Natural killer cell treated with Interleukin-12 subunit alpha and Interleukin-12 subunit beta and Interleukin-15 and Interleukin-18, amount 100 ng/mL, for 72 hours (primary cell): ENCODE results near the gene SDE2. TPM values are rescaled to one million over a fixed set of nuclear protein-coding genes. Genes with fewer than 3 reads are reported as not detected.

Experiments used
- ATAC-seq, 2 donors: fragments of 150-1000 bp; cut with Tn5 transposase in 1 of 2; sonication (Bioruptor Pico), chemical (Tn5 transposase) in 1 of 2; 2 replicates each; pipeline ENCODE4 v1.10.0; 2021
- DNase-seq: peaks from one replicate; pipeline ENCODE4 v3.0.0; 2022; ENCODE audit warnings: low spot score
- H3K27ac Mint-ChIP-seq, 2 donors: 1 replicate in 1 of 2; 2 replicates in 1 of 2; pipeline ENCODE4 v1.8.0; 2022; ENCODE audit warnings: mixed read lengths in 2 of 2, mild to moderate bottlenecking in 1 of 2, moderate library complexity in 1 of 2
- H3K27me3 Mint-ChIP-seq, 2 donors: 1 replicate in 1 of 2; 2 replicates in 1 of 2; pipeline ENCODE4 v1.8.0; 2022; ENCODE audit warnings: mixed read lengths in 2 of 2
- H3K36me3 Mint-ChIP-seq: one replicate; pipeline ENCODE4 v1.8.0; 2022; ENCODE audit warnings: mixed read lengths
- H3K4me1 Mint-ChIP-seq, 2 donors: 1 replicate in 1 of 2; 2 replicates in 1 of 2; pipeline ENCODE4 v1.8.0; 2022; ENCODE audit warnings: low read depth in 2 of 2, mixed read lengths in 2 of 2, mild to moderate bottlenecking in 1 of 2
- H3K4me3 Mint-ChIP-seq: one replicate; pipeline ENCODE4 v1.8.0; 2022; ENCODE audit warnings: mixed read lengths
- H3K9me3 Mint-ChIP-seq: 2 replicates; pipeline ENCODE4 v1.8.0; 2022; ENCODE audit warnings: mixed read lengths
- total RNA-seq, 2 donors: library from RNA; stranded (reverse); gene quantifications; one replicate each; pipeline ENCODE4 v1.2.3, GENCODE V29; 2022

Gene SDE2
- 10 to 100 TPM; 25.5 to 30.4 TPM for total RNA-seq

GRCh38 chr1:225999227-225999911 is at the start of gene SDE2:
Gene SDE2 (minus strand): TSS chr1:225999343. CDS start chr1:225999312, 31 bp downstream.
- Mint-ChIP-seq H3K27me3 (no peaks in the 10 kb centered on the region), H3K4me1 (peaks cover 54 to 68% of the 10 kb centered on the region in 2 donors), H3K27ac (peak within 1 kb of the TSS; percentile 99 to 100), H3K36me3 (peaks cover 23% of the 10 kb centered on the region), H3K9me3 (peaks cover 2% of the 10 kb centered on the region), H3K4me3 (peak within 1 kb of the TSS; percentile 97)
- ATAC-seq: peak; percentile 98 to 99
- DNase-seq: peak; percentile 100

GRCh38 chr1:226048886-226049285 is 49.7 kb upstream of the SDE2 start:
- Mint-ChIP-seq H3K36me3 (no peaks in the 10 kb centered on the region), H3K27me3 (no peaks in the 10 kb centered on the region), H3K4me1 (peaks cover 0 to 2% of the 10 kb centered on the region in 2 donors), H3K4me3 (no peak overlapping the region), H3K27ac (no peak overlapping the region), H3K9me3 (no peaks in the 10 kb centered on the region)
- no peak for DNase-seq
- no peak for ATAC-seq

- no peaks in the 10 kb centered on the region for H3K9me3 Mint-ChIP-seq
- H3K27ac Mint-ChIP-seq: no peak overlapping the region
- H3K4me1 Mint-ChIP-seq: peaks cover 0 to 3% of the 10 kb centered on the region in 2 donors
- DNase-seq (no peak), ATAC-seq (no peak)
- H3K27me3 Mint-ChIP-seq: no peaks in the 10 kb centered on the region
- no peak overlapping the region for H3K4me3 Mint-ChIP-seq
- no peaks in the 10 kb centered on the region for H3K36me3 Mint-ChIP-seq
These were observed 48.4 kb upstream of the SDE2 start for GRCh38 chr1:226047495-226047894.

- H3K4me3 Mint-ChIP-seq: no peak overlapping the region
- no peak for ATAC-seq
These were observed 47.1 kb upstream of the SDE2 start for GRCh38 chr1:226046240-226046639.

GRCh38 chr1:226044514-226045101 is 45.5 kb upstream of the SDE2 start:
- no peaks in the 10 kb centered on the region for H3K27me3 Mint-ChIP-seq

More at GRCh38 chr1:226046240-226046639, 47.1 kb upstream of the SDE2 start:
- DNase-seq: no peak
- H3K4me1 Mint-ChIP-seq: peaks cover 0 to 3% of the 10 kb centered on the region in 2 donors
- H3K27me3 Mint-ChIP-seq: no peaks in the 10 kb centered on the region
- H3K27ac Mint-ChIP-seq: no peak overlapping the region
- H3K36me3 Mint-ChIP-seq: no peaks in the 10 kb centered on the region
- H3K9me3 Mint-ChIP-seq: no peaks in the 10 kb centered on the region

GRCh38 chr1:226041419-226041818 is 42.3 kb upstream of the SDE2 start:
- no peak overlapping the region for H3K4me3 Mint-ChIP-seq
- peaks cover 0 to 3% of the 10 kb centered on the region in 2 donors for H3K4me1 Mint-ChIP-seq
- H3K27me3 Mint-ChIP-seq: no peaks in the 10 kb centered on the region

More at GRCh38 chr1:226044514-226045101, 45.5 kb upstream of the SDE2 start:
- no peak for ATAC-seq
- H3K9me3 Mint-ChIP-seq: no peaks in the 10 kb centered on the region
- DNase-seq: no peak
- H3K4me1 Mint-ChIP-seq: peaks cover 0 to 3% of the 10 kb centered on the region in 2 donors
- H3K27ac Mint-ChIP-seq: no peak overlapping the region
- no peaks in the 10 kb centered on the region for H3K36me3 Mint-ChIP-seq
- H3K4me3 Mint-ChIP-seq: no peak overlapping the region

GRCh38 chr1:226038661-226039060 is 39.5 kb upstream of the SDE2 start:
- Mint-ChIP-seq H3K27me3 (no peaks in the 10 kb centered on the region), H3K27ac (no peak overlapping the region), H3K36me3 (no peaks in the 10 kb centered on the region), H3K4me1 (no peaks in the 10 kb centered on the region), H3K4me3 (no peak overlapping the region), H3K9me3 (no peaks in the 10 kb centered on the region)
- DNase-seq (no peak), ATAC-seq (no peak)

More at GRCh38 chr1:226041419-226041818, 42.3 kb upstream of the SDE2 start:
- H3K27ac Mint-ChIP-seq: no peak overlapping the region
- no peaks in the 10 kb centered on the region for H3K9me3 Mint-ChIP-seq
- no peaks in the 10 kb centered on the region for H3K36me3 Mint-ChIP-seq
- no peak for ATAC-seq
- DNase-seq: no peak

- Mint-ChIP-seq H3K27me3 (no peaks in the 10 kb centered on the region), H3K4me3 (no peak overlapping the region), H3K36me3 (no peaks in the 10 kb centered on the region), H3K9me3 (no peaks in the 10 kb centered on the region), H3K27ac (no peak overlapping the region), H3K4me1 (no peaks in the 10 kb centered on the region)
- no peak for DNase-seq
- ATAC-seq: no peak
These were observed 36.8 kb upstream of the SDE2 start for GRCh38 chr1:226035915-226036314.

GRCh38 chr1:226034482-226034881 is 35.3 kb upstream of the SDE2 start:
- Mint-ChIP-seq H3K36me3 (no peaks in the 10 kb centered on the region), H3K9me3 (no peaks in the 10 kb centered on the region), H3K4me3 (no peak overlapping the region), H3K27me3 (no peaks in the 10 kb centered on the region), H3K27ac (peak overlapping the region in 1 of 2 donors; percentile 43), H3K4me1 (no peaks in the 10 kb centered on the region)
- peak in 1 of 2 donors; percentile 74 for ATAC-seq
- DNase-seq: no peak

- ATAC-seq (no peak), DNase-seq (no peak)
- H3K27ac Mint-ChIP-seq: peak overlapping the region in 1 of 2 donors; percentile 43
- H3K4me3 Mint-ChIP-seq: no peak overlapping the region
- H3K36me3 Mint-ChIP-seq: no peaks in the 10 kb centered on the region
- H3K27me3 Mint-ChIP-seq: no peaks in the 10 kb centered on the region
- H3K9me3 Mint-ChIP-seq: no peaks in the 10 kb centered on the region
- H3K4me1 Mint-ChIP-seq: no peaks in the 10 kb centered on the region
These were observed 34.8 kb upstream of the SDE2 start for GRCh38 chr1:226033991-226034390.

GRCh38 chr1:226033582-226033981 is 34.4 kb upstream of the SDE2 start:
- H3K9me3 Mint-ChIP-seq: no peaks in the 10 kb centered on the region
- H3K36me3 Mint-ChIP-seq: no peaks in the 10 kb centered on the region
- DNase-seq: no peak
- H3K27me3 Mint-ChIP-seq: no peaks in the 10 kb centered on the region
- no peak for ATAC-seq
- H3K27ac Mint-ChIP-seq: no peak overlapping the region
- H3K4me3 Mint-ChIP-seq: no peak overlapping the region
- no peaks in the 10 kb centered on the region for H3K4me1 Mint-ChIP-seq

GRCh38 chr1:226029568-226030225 is 30.6 kb upstream of the SDE2 start:
- no peak for ATAC-seq

GRCh38 chr1:226029093-226029496 is 30.0 kb upstream of the SDE2 start:
- no peaks in the 10 kb centered on the region for H3K4me1 Mint-ChIP-seq
- H3K9me3 Mint-ChIP-seq: no peaks in the 10 kb centered on the region
- H3K27ac Mint-ChIP-seq: no peak overlapping the region
- no peaks in the 10 kb centered on the region for H3K36me3 Mint-ChIP-seq
- H3K27me3 Mint-ChIP-seq: no peaks in the 10 kb centered on the region
- no peak overlapping the region for H3K4me3 Mint-ChIP-seq
- no peak for ATAC-seq
- DNase-seq: no peak

More at GRCh38 chr1:226029568-226030225, 30.6 kb upstream of the SDE2 start:
- Mint-ChIP-seq H3K9me3 (no peaks in the 10 kb centered on the region), H3K27me3 (no peaks in the 10 kb centered on the region), H3K27ac (no peak overlapping the region), H3K4me1 (no peaks in the 10 kb centered on the region), H3K36me3 (no peaks in the 10 kb centered on the region), H3K4me3 (no peak overlapping the region)
- no peak for DNase-seq
